ENCODE results near the gene MYORG.
A peak's percentile ranks its signal among the peaks of the same experiment; 100 is the strongest.

Gene MYORG

DNA sequence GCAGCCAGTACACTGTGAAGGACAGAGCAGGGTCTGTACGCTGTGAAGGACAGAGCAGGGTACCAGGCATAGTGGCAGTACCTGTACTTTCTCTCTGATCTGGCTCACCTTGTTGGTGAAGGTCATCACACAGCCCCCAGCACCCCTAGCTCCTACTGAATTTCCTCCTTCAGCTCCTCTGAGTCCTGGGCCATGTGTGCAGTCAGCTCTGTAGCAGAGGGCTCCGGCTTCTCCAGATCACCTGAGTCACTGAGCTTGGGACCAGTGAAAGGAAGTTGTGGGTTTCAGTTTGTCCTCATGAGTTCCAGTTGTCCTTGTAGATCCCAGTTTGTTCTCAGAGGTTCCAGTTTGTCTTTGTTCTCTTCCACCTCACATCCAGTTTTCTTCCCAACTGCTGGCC is 41.8 kb downstream of the MYORG start:
- FAIRE-seq (no peak), DNase-seq (ENCODE audit: low spot score) (no peak)

GRCh38 chr9:34334337-34334824 is 42.3 kb downstream of the MYORG start:
- DNase-seq (ENCODE audit: low spot score): no peak

DNA sequence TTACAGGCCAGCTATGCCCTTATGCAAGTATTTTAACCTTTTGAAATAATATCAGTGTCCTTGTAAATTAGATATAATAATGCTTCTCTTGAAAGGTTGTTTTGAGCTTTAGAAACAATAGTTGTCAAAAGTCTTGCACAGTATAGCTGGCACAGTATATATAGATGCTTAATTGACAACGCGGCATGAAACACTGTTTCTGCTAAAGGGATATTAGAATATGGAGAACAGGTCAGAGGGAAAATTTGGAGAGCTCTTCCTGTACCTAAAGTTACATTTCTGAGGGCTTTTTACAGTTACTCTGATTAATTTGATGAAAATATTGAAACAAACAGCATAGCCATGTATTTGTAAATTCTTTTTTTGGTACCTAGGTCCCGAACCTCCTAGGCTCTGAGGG is 42.9 kb downstream of the MYORG start:
- DNase-seq (ENCODE audit: low spot score): no peak

More at GRCh38 chr9:34334337-34334824, 42.3 kb downstream of the MYORG start:
- no peak for FAIRE-seq

GRCh38 chr9:34332076-34332964 is 44.4 kb downstream of the MYORG start:
- DNase-seq (ENCODE audit: low spot score): peak; percentile 23
- FAIRE-seq: no peak

More for the DNA sequence above, 42.9 kb downstream of the MYORG start:
- no peak for FAIRE-seq

DNA sequence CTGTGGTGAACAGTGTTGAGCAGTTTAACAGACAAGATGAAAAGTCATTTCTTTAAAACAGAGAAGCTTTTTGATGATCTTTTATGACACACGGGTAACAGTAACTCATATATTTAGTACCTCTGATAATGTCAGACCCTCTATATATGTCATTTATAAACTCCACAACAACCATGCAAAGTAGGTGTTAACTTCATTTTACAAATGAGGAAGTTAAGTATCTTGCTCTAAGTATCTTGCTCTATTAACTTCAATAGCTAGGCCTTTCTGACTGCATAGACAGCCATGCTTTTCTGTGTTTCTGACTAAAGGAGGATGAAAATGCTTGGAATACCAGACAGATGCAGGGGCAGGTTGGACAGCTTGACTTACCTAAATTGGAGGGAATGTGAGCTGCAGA is 45.5 kb downstream of the MYORG start:
- FAIRE-seq: no peak
- no peak for DNase-seq (ENCODE audit: low spot score)

- DNase-seq (ENCODE audit: low spot score): peak; percentile 98
- FAIRE-seq: peak; percentile 76
Measured at GRCh38 chr9:34328987-34329832, 47.5 kb downstream of the MYORG start, which contains the start of the genes KIF24 and NUDT2. TSS of gene KIF24 (minus strand) at chr9:34329268. CDS start at chr9:34311346, 17,922 bp downstream. TSS of gene NUDT2 (plus strand) at chr9:34329569. CDS start at chr9:34339040, 9,471 bp downstream.

GRCh38 chr9:34328500-34328986 is 48.2 kb downstream of the MYORG start:
- FAIRE-seq (no peak), DNase-seq (ENCODE audit: low spot score) (no peak)

GRCh38 chr9:34326690-34327089 is 50.0 kb downstream of the MYORG start:
- no peak for FAIRE-seq
- no peak for DNase-seq (ENCODE audit: low spot score)

GRCh38 chr9:34322899-34323591 is 53.7 kb downstream of the MYORG start:
- FAIRE-seq: no peak
- no peak for DNase-seq (ENCODE audit: low spot score)

DNA sequence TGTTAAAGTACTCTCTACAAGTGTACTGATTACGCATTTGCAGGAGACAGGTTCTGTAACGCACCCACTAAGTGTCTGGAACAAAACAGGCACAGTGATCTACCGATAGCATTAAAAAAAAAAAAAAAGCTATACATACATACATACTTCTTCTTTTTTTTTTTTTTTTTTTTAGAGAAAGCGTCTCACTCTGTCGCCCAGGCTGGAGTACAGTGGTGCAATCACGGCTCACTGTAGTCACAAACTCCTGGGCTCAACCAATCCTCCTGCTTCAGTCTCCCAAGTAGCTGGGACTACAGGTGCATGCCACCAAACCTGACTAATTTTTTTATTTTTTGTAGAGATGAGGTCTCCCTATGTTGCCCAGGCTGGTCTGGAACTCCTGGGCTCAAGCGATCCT is 55.2 kb downstream of the MYORG start:
- no peak for DNase-seq (ENCODE audit: low spot score)
- no peak for FAIRE-seq

DNA sequence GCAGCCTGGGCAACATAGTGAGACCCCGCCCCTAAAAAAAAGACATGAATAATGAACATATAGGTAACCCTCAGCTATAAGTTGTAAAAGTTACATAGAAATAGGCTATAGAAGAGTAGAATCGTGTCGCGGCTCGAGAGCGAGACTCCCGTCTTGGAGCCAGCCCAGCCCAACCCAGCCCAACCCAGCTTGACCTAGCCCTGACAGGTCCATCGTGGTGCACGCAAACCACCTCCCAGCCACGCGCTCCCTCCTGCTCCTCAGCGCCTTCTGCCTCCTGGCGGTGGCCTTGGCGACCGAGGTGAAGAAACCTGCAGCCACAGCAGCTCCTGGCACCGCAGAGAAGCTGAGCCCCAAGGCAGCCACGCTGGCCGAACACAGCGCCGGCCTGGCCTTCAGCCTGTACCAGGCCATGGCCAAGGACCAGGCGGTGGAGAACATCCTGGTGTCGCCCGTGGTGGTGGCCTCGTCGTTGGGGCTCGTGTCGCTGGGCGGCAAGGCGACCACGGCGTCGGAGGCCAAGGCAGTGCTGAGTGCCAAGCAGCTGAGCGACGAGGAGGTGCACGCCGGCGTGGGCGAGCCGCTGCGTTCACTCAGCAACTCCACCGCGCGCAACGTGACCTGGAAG is 58.4 kb downstream of the MYORG start:
- FAIRE-seq (no peak), DNase-seq (ENCODE audit: low spot score) (no peak)

DNA sequence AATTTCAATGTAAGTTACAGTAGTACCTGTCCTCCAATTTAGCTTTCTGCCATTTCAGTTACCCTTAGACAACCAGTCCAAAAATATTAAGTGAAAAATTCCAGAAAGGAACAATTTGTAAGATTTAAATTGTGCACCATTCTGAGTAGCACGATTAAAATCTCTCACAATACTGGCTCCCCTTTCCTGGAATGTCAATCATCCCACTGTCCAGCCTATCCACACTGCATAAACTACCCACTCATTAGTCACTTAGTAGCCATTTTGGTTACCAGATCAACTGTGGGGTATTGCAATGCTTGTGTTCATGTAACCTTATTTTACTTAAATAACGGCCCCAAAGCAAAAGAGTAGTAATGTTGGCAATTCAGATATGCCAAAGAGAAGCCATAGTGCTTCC is 59.3 kb downstream of the MYORG start:
- no peak for FAIRE-seq
- no peak for DNase-seq (ENCODE audit: low spot score)
